K562 (cell line): ENCODE data around the gene OCEL1. TPM values are rescaled to one million over a fixed set of nuclear protein-coding genes. Genes with fewer than 3 reads are reported as not detected.

Experiments used
- ATAC-seq: fragments of 200-7000 bp; cut with Tn5 transposase; 3 replicates; pipeline ENCODE4 v1.9.1; 2020; ENCODE audit warnings: moderate library complexity
- BruUV-seq: library from RNA; stranded (reverse); fragments of 400-500 nt; replicated peaks from 2 replicates; lab custom pipeline; 2021; lab: Mats Ljungman, UMichigan
- CTCF ChIA-PET: fragments of 300-600 bp; formaldehyde crosslinking; extraction: SDS; loops from one replicate; lab custom pipeline; 2021; ENCODE audit warnings: low intra/inter-chr PET ratio; lab: Yijun Ruan, JAX
- POLR2A ChIA-PET: fragments of 300-600, 350-650 bp; sonication (Branson Sonifier 250); formaldehyde crosslinking; extraction: SDS; loops from one replicate; lab custom pipeline; 2021; ENCODE audit warnings: antibody characterized with exemption, inconsistent platforms; lab: Yijun Ruan, JAX
- DNase-seq, 4 experiments: peaks; one replicate each; pipeline versions ENCODE4 v3.0.0 to v3.0.0-alpha.2; 2011 to 2018; ENCODE audit warnings: low spot score in 3 of 4, mixed read lengths in 3 of 4; ENCODE audit errors: extremely low read depth in 1 of 4
- FAIRE-seq: peaks from 2 replicates; lab custom pipeline; 2011; peaks lifted over from hg19 to GRCh38; lab: Jason Lieb, UNC
- H2AFZ ChIP-seq: 2 replicates; pipeline ENCODE4 v1.6.0; 2011; ENCODE audit warnings: low read depth, low read length, control low read depth, inconsistent platforms
- H3K27ac ChIP-seq: fragments of 200-600 bp; 3 replicates; pipeline ENCODE4 v1.8.0; 2011; ENCODE audit warnings: low read depth, mild to moderate bottlenecking, control low read depth, inconsistent platforms, low read length, moderate library complexity, mixed read lengths; ENCODE audit errors: extremely low read depth
- H3K27me3 ChIP-seq, 2 experiments: fragments of 300-600 bp in 1 of 2; 2 replicates in 1 of 2; 3 replicates in 1 of 2; pipeline versions ENCODE4 v1.6.0 to v1.8.0; 2011; ENCODE audit warnings: inconsistent platforms in 2 of 2, low read length in 2 of 2, mild to moderate bottlenecking in 1 of 2, mixed read lengths in 1 of 2, moderate library complexity in 1 of 2; ENCODE audit not compliant: control insufficient read depth in 2 of 2, insufficient read depth in 2 of 2
- H3K36me3 ChIP-seq: fragments of 300-600 bp; 3 replicates; pipeline ENCODE4 v1.8.0; 2011; ENCODE audit warnings: mild to moderate bottlenecking, low read length, inconsistent platforms; ENCODE audit not compliant: control insufficient read depth, insufficient read depth
- H3K4me1 ChIP-seq, 2 experiments: fragments of 200-600 bp in 1 of 2; replicated peaks in 1 of 2; 2 replicates in 1 of 2; 3 replicates in 1 of 2; pipeline versions ENCODE4 v1.5.1 to v1.8.0; 2011; ENCODE audit warnings: inconsistent platforms in 2 of 2, low read length in 2 of 2, mild to moderate bottlenecking in 1 of 2, mixed read lengths in 1 of 2, moderate library complexity in 1 of 2; ENCODE audit not compliant: control insufficient read depth in 2 of 2, insufficient read depth in 2 of 2
- H3K4me2 ChIP-seq: 2 replicates; pipeline ENCODE4 v1.6.1; 2011; ENCODE audit warnings: low read length, control low read depth, inconsistent platforms, mixed read lengths; ENCODE audit not compliant: insufficient read depth
- H3K4me3 ChIP-seq: fragments of 200-600 bp; sonication (generic), shearing (Covaris generic); 2 replicates; pipeline ENCODE4 v1.5.1; 2016; ENCODE audit warnings: control low read depth, inconsistent platforms
- H3K79me2 ChIP-seq: fragments of 200-600 bp; 3 replicates; pipeline ENCODE4 v1.8.0; 2011; ENCODE audit warnings: low read length, inconsistent platforms; ENCODE audit not compliant: control insufficient read depth, insufficient read depth
- H3K9ac ChIP-seq, 2 experiments: 2 replicates each; pipeline versions ENCODE4 v1.6.0 to v1.6.1; 2011; ENCODE audit warnings: low read depth in 2 of 2, low read length in 2 of 2, control low read depth in 1 of 2, inconsistent platforms in 1 of 2, mild to moderate bottlenecking in 1 of 2, mixed read lengths in 1 of 2; ENCODE audit not compliant: insufficient read depth in 1 of 2
- H3K9me1 ChIP-seq: one replicate; pipeline ENCODE4 v1.6.0; 2011; ENCODE audit warnings: inconsistent platforms, mild to moderate bottlenecking, low read length, moderate library complexity; ENCODE audit not compliant: control insufficient read depth, insufficient read depth
- H3K9me3 ChIP-seq: replicated peaks from 2 replicates; pipeline ENCODE4 v1.5.1; 2011; ENCODE audit warnings: low read depth, low read length, inconsistent platforms; ENCODE audit not compliant: control insufficient read depth, insufficient read depth
- H4K20me1 ChIP-seq: replicated peaks from 2 replicates; pipeline ENCODE4 v1.6.1; 2011; ENCODE audit warnings: low read length, inconsistent platforms, mixed read lengths; ENCODE audit not compliant: control insufficient read depth, insufficient read depth
- BMI1 ChIP-seq: fragments of 150-350 bp; IDR thresholded peaks from 2 replicates; pipeline ENCODE4 v1.6.1; 2014; ENCODE audit warnings: low read length
- CHD4 ChIP-seq: fragments of 200-600 bp; sonication (generic); IDR thresholded peaks from 3 replicates; pipeline ENCODE4 v1.6.1; 2012; ENCODE audit warnings: low read depth, mild to moderate bottlenecking, mixed read lengths, low read length, inconsistent platforms; ENCODE audit not compliant: insufficient read depth, insufficient replicate concordance, poor library complexity, severe bottlenecking
- FOXP1 ChIP-seq: sonication (generic); formaldehyde crosslinking; IDR thresholded peaks from 2 replicates; pipeline ENCODE4 v1.8.0; 2022; ENCODE audit warnings: mild to moderate bottlenecking, missing genetic modification reagents
- GABPA ChIP-seq: fragments of 200-800 bp; sonication (Bioruptor generic); conservative IDR thresholded peaks from 2 replicates; pipeline ENCODE4 v1.6.1; 2016; ENCODE audit warnings: low read depth, missing genetic modification characterization, missing compliant biosample characterization
- HNRNPUL1 ChIP-seq: fragments of 200-400 bp; formaldehyde crosslinking; IDR thresholded peaks from 2 replicates; pipeline ENCODE4 v1.6.1; 2017; ENCODE audit warnings: low read length
- NFYB ChIP-seq: IDR thresholded peaks from 2 replicates; pipeline ENCODE4 v1.6.1; 2011; ENCODE audit warnings: mild to moderate bottlenecking, moderate library complexity; ENCODE audit not compliant: insufficient read length; ENCODE audit errors: extremely low read depth
- OTX1 ChIP-seq: fragments of 450-650 bp; formaldehyde crosslinking; IDR thresholded peaks from 2 replicates; pipeline ENCODE4 v1.4.0; 2022; ENCODE audit warnings: mild to moderate bottlenecking
- PRMT5 ChIP-seq: sonication (generic); formaldehyde crosslinking; IDR thresholded peaks from 2 replicates; pipeline ENCODE4 v1.5.0; 2020; ENCODE audit warnings: missing genetic modification reagents
- PTTG1 ChIP-seq: fragments of 450-650 bp; IDR thresholded peaks from 2 replicates; pipeline ENCODE4 v1.6.1; 2016; ENCODE audit warnings: low read depth, mild to moderate bottlenecking, missing genetic modification characterization, missing compliant biosample characterization
- RERE ChIP-seq: sonication (generic); formaldehyde crosslinking; IDR thresholded peaks from 2 replicates; pipeline ENCODE4 v1.8.0; 2023; ENCODE audit warnings: missing genetic modification reagents, mild to moderate bottlenecking, borderline replicate concordance
- TRIM28 ChIP-seq: fragments of 450-650 bp; IDR thresholded peaks from 2 replicates; pipeline ENCODE4 v1.6.1; 2017
- ZNF232 ChIP-seq: sonication (generic); formaldehyde crosslinking; IDR thresholded peaks from 2 replicates; pipeline ENCODE4 v1.8.0; 2022; ENCODE audit warnings: mild to moderate bottlenecking, missing genetic modification reagents
- ZNF551 ChIP-seq: fragments of 250-450 bp; sonication (Bioruptor Pico); IDR thresholded peaks from 2 replicates; pipeline ENCODE4 v1.5.0; 2021; ENCODE audit warnings: mild to moderate bottlenecking, moderate library complexity
- ZNF583 ChIP-seq: fragments of 250-450 bp; sonication (Bioruptor Pico); IDR thresholded peaks from 2 replicates; pipeline ENCODE4 v1.4.0; 2020
- ZNF77 ChIP-seq: fragments of 250-450 bp; sonication (Bioruptor Pico); IDR thresholded peaks from 2 replicates; pipeline ENCODE4 v1.5.0; 2020
- WGBS: fragments of 100-300 bp; shearing (Covaris generic); methylation state at CpG from one replicate; pipeline ENCODE4 v1.1.6; 2016; ENCODE audit warnings: low coverage, mixed read lengths; ENCODE audit not compliant: insufficient coverage; ENCODE audit errors: missing lambda C conversion rate; 5-methylcytosine and 5-hydroxymethylcytosine counted together
- in situ Hi-C: fragments of 300-500 bp; cut with MboI; formaldehyde crosslinking; loops from 4 replicates; pipeline ENCODE4 v1.15.0; 2018; ENCODE audit warnings: inconsistent platforms, mixed read lengths
- intact Hi-C: fragments of 100-400 bp; cut with micrococcal nuclease; formaldehyde crosslinking; loops from 2 replicates; pipeline ENCODE4 v1.14.2; 2022
- polyA plus RNA-seq, 8 experiments: library from polyadenylated mRNA; depleted of rRNA in 4 of 8; stranded (reverse) in 5 of 8; unstranded in 3 of 8; fragments of >200 nt; fragmentation: Nextera tagmentation in 2 of 8; fragmentation: Illumina TruSeq in 1 of 8; extraction: Ambion mirVana in 2 of 8; extraction: Trizol in 1 of 8; gene quantifications; 2 replicates each; pipeline versions ENCODE4 v1.2.1 to v1.2.3, GENCODE V29; 2011 to 2014; ENCODE audit warnings: inconsistent platforms in 1 of 8, missing spikeins in 1 of 8
- total RNA-seq, 7 experiments: library from RNA; depleted of rRNA in 6 of 7; stranded (reverse); fragments of >200 nt in 6 of 7; fragmentation: Illumina TruSeq in 2 of 7; extraction: Trizol in 2 of 7; gene quantifications; 2 replicates each; pipeline versions ENCODE4 v1.2.1 to v1.2.3, GENCODE V29; 2011 to 2021; ENCODE audit warnings: low replicate concordance in 1 of 7
- TF ChIP-seq, protein P1 (sequence below): sonication (generic); formaldehyde crosslinking; IDR thresholded peaks from 2 replicates; pipeline ENCODE4 v1.9.0; 2022; ENCODE audit warnings: mild to moderate bottlenecking, missing genetic modification reagents

The OCEL1 gene
- total and polyA plus RNA-seq, 9 of the 15 experiments (the other 6 are each of a cell fraction or from before 2014, with no cell fraction given) = 8.0 to 38.0 (median 12.4) TPM

DNA sequence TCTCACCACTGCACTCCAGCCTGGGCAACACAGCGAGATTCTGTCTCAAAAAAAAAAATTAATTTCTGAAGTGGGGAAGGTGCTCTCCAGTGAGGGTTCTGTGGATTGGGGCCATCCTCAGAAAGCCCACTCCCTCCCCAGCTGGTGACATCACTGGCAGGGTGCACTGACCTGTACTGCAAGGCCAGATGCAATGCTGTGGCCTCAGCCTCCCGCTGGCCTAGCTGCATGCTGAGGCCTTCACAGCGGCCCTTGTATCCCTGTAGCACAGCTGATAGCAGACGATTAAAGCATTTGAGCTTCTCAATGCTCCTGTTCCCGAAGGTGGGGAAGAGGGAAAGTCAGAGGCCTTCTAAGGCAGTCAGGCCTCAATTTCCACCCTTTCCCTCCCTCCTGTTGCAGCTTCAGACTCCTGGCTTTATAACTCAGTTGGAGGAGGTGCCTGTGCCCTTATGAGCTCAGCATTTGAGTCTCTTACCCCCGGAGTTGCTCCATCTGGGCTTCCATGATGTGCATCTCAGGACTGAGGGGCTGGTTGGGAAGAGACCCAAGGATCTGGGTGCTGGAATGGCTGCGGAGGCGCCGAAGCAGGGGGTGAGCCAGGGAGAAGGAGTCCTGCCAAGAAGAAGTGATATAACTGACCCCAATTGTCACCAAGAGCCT lies 33.2 kb downstream of the OCEL1 start:
- H3K27me3 ChIP-seq = no peaks in the 10 kb centered on the region
- WGBS = 41% methylated on average over 9 of the region's 9 CpGs
- no peak overlapping the region for H3K4me2 ChIP-seq
- H3K9me3 ChIP-seq = no peaks in the 10 kb centered on the region
- FAIRE-seq (no peak), DNase-seq (no peak), ATAC-seq (no peak)
- H2AFZ ChIP-seq = no peak overlapping the region
- peaks cover 0 to 21% of the 10 kb centered on the region in 2 experiments; a peak in 3 of 5 replicates for H3K4me1 ChIP-seq
- intact Hi-C loops = no loop called here
- H4K20me1 ChIP-seq = no peaks in the 10 kb centered on the region
- ChIA-PET CTCF (interaction anchor here (2.0 kb wide), 1 partner anchor 192 kb away, joined by 7 read pairs; no protein-coding TSS in a partner anchor), POLR2A (interaction anchor here (0.7 to 1.7 kb wide), 2 partner anchors 23 to 30 kb away, joined by 3 read pairs; no protein-coding TSS in a partner anchor)
- H3K79me2 ChIP-seq = no peaks in the 10 kb centered on the region
- peak overlapping the region in 1 of 2 experiments; percentile 71; a peak in 1 of 4 replicates for H3K9ac ChIP-seq
- H3K36me3 ChIP-seq = no peaks in the 10 kb centered on the region
- TF ChIP-seq TRIM28 = no peak
- TF ChIP-seq BMI1 = no peak
- no peak for TF ChIP-seq ZNF232 (CRISPR knock-in tag)
- TF ChIP-seq ZNF583 (CRISPR knock-in tag) = no peak
- no peak for TF ChIP-seq PRMT5 (CRISPR knock-in tag)
- TF ChIP-seq RERE (CRISPR knock-in tag) = no peak
- TF ChIP-seq CHD4 = no peak
- TF ChIP-seq NFYB = no peak
- TF ChIP-seq, protein P1, sequence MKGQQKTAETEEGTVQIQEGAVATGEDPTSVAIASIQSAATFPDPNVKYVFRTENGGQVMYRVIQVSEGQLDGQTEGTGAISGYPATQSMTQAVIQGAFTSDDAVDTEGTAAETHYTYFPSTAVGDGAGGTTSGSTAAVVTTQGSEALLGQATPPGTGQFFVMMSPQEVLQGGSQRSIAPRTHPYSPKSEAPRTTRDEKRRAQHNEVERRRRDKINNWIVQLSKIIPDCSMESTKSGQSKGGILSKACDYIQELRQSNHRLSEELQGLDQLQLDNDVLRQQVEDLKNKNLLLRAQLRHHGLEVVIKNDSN (CRISPR knock-in tag) = no peak
- no peak for TF ChIP-seq ZNF551 (CRISPR knock-in tag)
- no peak for TF ChIP-seq FOXP1 (CRISPR knock-in tag)
- TF ChIP-seq PTTG1 (tag) = no peak
- TF ChIP-seq ZNF77 (CRISPR knock-in tag) = no peak
- no peak for TF ChIP-seq OTX1 (CRISPR knock-in tag)
- TF ChIP-seq GABPA (tag) = no peak
- TF ChIP-seq HNRNPUL1 = no peak
- no TSS peak for BruUV-seq
- no peak overlapping the region for H3K27ac ChIP-seq
- in situ Hi-C loops = no loop called here
- no peak overlapping the region for H3K4me3 ChIP-seq
- H3K9me1 ChIP-seq = no peaks in the 10 kb centered on the region
